OCI-M2 (cell line): Measurements from ENCODE around the gene FBXW9.
"Not testable (repeated sequence)": the region's sequence is repeated elsewhere in the genome, so short reads cannot be mapped to it uniquely, and the experiment has no call there.

ENCODE experiments used
- DNase-seq: peaks from one replicate; lab custom pipeline; 2025; ENCODE audit not compliant: unreplicated experiment; lab: John Stamatoyannopoulos, UW

The FBXW9 gene

GRCh38 chr19:12696366-12697335, at the start of gene FBXW9:
TSS of gene FBXW9 (minus strand) at chr19:12696631. CDS start at chr19:12696581, 50 bp downstream.
- peak; percentile 99 for DNase-seq

- DNase-seq = no peak
Observed at GRCh38 chr19:12745166-12745897, 48.9 kb upstream of the FBXW9 start.

GRCh38 chr19:12737835-12738351, 41.5 kb upstream of the FBXW9 start:
- DNase-seq = no peak

GRCh38 chr19:12736995-12737834, 40.8 kb upstream of the FBXW9 start, which contains the start of gene GET3:
TSS of gene GET3 (plus strand) at chr19:12737497. CDS start at chr19:12737506, 9 bp downstream.
- peak; percentile 100 for DNase-seq

- DNase-seq = no peak
Observed at GRCh38 chr19:12733369-12734214, 37.2 kb upstream of the FBXW9 start.

- DNase-seq = no peak
Observed at GRCh38 chr19:12731337-12731736, 34.9 kb upstream of the FBXW9 start.

- no peak for DNase-seq
Observed at GRCh38 chr19:12730064-12730463, 33.6 kb upstream of the FBXW9 start.

GRCh38 chr19:12727745-12728433, 31.5 kb upstream of the FBXW9 start:
- DNase-seq = no peak

- DNase-seq = no peak
Observed at GRCh38 chr19:12726988-12727316, 30.5 kb upstream of the FBXW9 start.

GRCh38 chr19:12725612-12726011, 29.2 kb upstream of the FBXW9 start:
- not testable (repeated sequence) for DNase-seq

- DNase-seq = peak; percentile 97
Observed at GRCh38 chr19:12723641-12724426, 27.4 kb upstream of the FBXW9 start, which contains the start of gene TNPO2. TSS of gene TNPO2 (minus strand) at chr19:12723932. CDS start at chr19:12720977, 2,955 bp downstream.

- no peak for DNase-seq
Observed at GRCh38 chr19:12723381-12723640, 26.9 kb upstream of the FBXW9 start.

GRCh38 chr19:12722566-12723380, 26.3 kb upstream of the FBXW9 start:
- DNase-seq = peak; percentile 99

GRCh38 chr19:12721656-12722565, 25.5 kb upstream of the FBXW9 start:
- no peak for DNase-seq

- no peak for DNase-seq
Observed at GRCh38 chr19:12720851-12721655, 24.6 kb upstream of the FBXW9 start.

GRCh38 chr19:12720296-12720695, 23.9 kb upstream of the FBXW9 start:
- no peak for DNase-seq
